Spinal cord (tissue), 10 donors: ENCODE data around the gene ZNF600. TPM values are rescaled to one million over a fixed set of nuclear protein-coding genes. Genes with fewer than 3 reads are reported as not detected.
"Not testable (repeated sequence)": the region's sequence is repeated elsewhere in the genome, so short reads cannot be mapped to it uniquely, and the experiment has no call there.

ENCODE experiments used
- DNase-seq, 6 donors: peaks; one replicate each; pipeline versions ENCODE4 v3.0.0 to v3.0.0-alpha.2; 2013 to 2015; ENCODE audit warnings: low spot score in 6 of 6, low read depth in 4 of 6
- H3K27ac ChIP-seq: one replicate; pipeline ENCODE4 v1.5.1; 2013; ENCODE audit warnings: low read depth, low read length, control low read depth
- H3K27me3 ChIP-seq: one replicate; pipeline ENCODE4 v1.6.1; 2013; ENCODE audit warnings: low read length; ENCODE audit not compliant: control insufficient read depth, insufficient read depth
- H3K36me3 ChIP-seq: one replicate; pipeline ENCODE4 v1.6.1; 2013; ENCODE audit warnings: low read length; ENCODE audit not compliant: control insufficient read depth, insufficient read depth
- H3K4me1 ChIP-seq: one replicate; pipeline ENCODE4 v1.6.1; 2013; ENCODE audit warnings: low read length; ENCODE audit not compliant: control insufficient read depth, insufficient read depth
- H3K4me3 ChIP-seq: one replicate; pipeline ENCODE4 v1.5.1; 2013; ENCODE audit warnings: low read depth, low read length, control low read depth
- H3K9me3 ChIP-seq: one replicate; pipeline ENCODE4 v1.6.1; 2013; ENCODE audit warnings: low read length; ENCODE audit not compliant: control insufficient read depth, insufficient read depth
- WGBS: methylation state at CpG from one replicate; pipeline ENCODE4 v1.1.5; 2013; ENCODE audit warnings: missing lambda C conversion rate; ENCODE audit not compliant: insufficient coverage; 5-methylcytosine and 5-hydroxymethylcytosine counted together
- polyA plus RNA-seq, 2 donors: library from polyadenylated mRNA; unstranded; fragments of 120-200 nt; gene quantifications; one replicate each; pipeline ENCODE4 v1.2.1, GENCODE V29; 2013; ENCODE audit not compliant: insufficient read length in 2 of 2
- total RNA-seq, 2 donors: library from RNA; depleted of rRNA in 1 of 2; stranded (reverse); fragments of 120-200 nt in 1 of 2; fragments of >200 nt in 1 of 2; gene quantifications; one replicate each; pipeline versions ENCODE4 v1.2.3 to v1.2.4, GENCODE V29; 2013 to 2014
- donor health status: healthy.

Gene ZNF600
- total and polyA plus RNA-seq, 4 donors = 0.92 to 5.7 (median 2.2) TPM

- WGBS = 95% methylated on average over 3 of the region's 9 CpGs
Measured at GRCh38 chr19:52799950-52800640, 13.5 kb upstream of the ZNF600 start.

DNA sequence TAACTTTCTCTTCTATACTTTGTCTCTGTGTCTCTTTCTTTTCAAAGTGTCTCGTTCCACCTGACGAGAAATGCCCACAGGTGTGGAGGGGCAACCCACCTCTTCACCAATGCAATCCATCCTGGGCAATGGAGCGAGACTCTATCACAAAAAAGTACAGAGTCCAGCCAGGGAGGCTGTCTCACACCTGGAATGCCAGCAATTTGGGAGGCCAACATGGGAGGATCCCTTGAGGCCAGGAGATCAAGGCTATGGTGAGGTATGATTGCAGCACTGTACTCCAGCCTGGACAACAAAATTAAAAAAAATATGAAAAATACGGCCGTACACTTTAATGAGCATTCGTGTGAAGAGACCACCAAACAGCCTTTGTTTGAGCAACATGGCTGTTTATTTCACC, 2.8 kb upstream of the ZNF600 start:
- Histone ChIP-seq H3K4me3 (no peak overlapping the region), H3K4me1 (peaks cover 16% of the 10 kb centered on the region), H3K27me3 (no peaks in the 10 kb centered on the region), H3K36me3 (no peaks in the 10 kb centered on the region), H3K9me3 (no peaks in the 10 kb centered on the region), H3K27ac (no peak overlapping the region)
- WGBS = 98% methylated on average over 6 of the region's 6 CpGs
- DNase-seq = no peak

More at GRCh38 chr19:52799950-52800640, 13.5 kb upstream of the ZNF600 start:
- H3K9me3 ChIP-seq, H3K27me3 ChIP-seq, DNase-seq, H3K4me3 ChIP-seq, H3K27ac ChIP-seq, H3K4me1 ChIP-seq: not testable (repeated sequence)
- peaks cover 10% of the 10 kb centered on the region for H3K36me3 ChIP-seq

DNA sequence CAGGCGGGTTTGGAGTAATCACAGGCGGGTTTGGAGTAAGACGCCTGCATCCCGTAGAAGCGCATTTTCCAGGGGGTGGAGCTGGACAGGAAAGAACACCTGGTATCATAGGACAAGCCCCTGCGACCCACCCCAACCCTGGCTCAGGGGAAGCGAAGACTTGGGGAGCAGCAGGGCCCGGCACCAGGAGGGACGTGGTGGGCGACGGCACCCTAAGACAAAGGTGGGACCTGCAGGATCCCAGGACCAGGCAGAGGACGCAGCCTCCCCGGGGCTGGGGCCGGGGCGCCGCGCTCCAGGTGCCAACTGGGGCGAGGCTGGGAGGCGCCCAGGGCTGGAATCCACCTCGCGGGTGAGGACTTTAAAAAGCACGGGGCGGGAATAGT, 520 bp downstream of the ZNF600 start:
- WGBS = 5% methylated on average over 21 of the region's 23 CpGs
- Histone ChIP-seq H3K9me3 (no peaks in the 10 kb centered on the region), H3K27ac (no peak overlapping the region), H3K4me3 (peak overlapping the region; percentile 44), H3K27me3 (no peaks in the 10 kb centered on the region), H3K4me1 (peaks cover 16% of the 10 kb centered on the region), H3K36me3 (no peaks in the 10 kb centered on the region)
- no peak for DNase-seq

DNA sequence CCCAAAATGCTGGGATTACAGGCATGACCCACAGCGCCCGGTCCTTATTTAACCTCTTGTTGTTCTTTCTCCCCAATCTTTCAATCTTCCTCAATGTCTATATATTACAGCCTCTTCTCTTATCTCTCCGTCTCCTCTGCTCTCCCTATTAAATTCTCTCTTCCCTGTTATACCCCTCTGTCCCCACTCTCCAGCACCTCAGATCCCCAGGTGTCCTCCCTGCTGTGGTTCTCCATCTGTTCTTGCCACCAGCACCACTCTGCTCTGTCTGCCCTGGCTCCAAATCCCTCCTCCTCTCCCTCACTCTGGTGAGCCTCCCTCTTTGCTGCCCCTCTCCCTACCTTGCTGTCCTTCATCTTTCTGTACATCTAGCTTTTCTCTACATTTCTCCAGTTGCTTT, 1.1 kb downstream of the ZNF600 start:
- WGBS = 75% methylated on average over 3 of the region's 3 CpGs
- Histone ChIP-seq H3K27ac (no peak overlapping the region), H3K4me1 (peaks cover 16% of the 10 kb centered on the region), H3K27me3 (no peaks in the 10 kb centered on the region), H3K4me3 (no peak overlapping the region), H3K36me3 (no peaks in the 10 kb centered on the region), H3K9me3 (no peaks in the 10 kb centered on the region)
- no peak for DNase-seq

- H3K9me3 ChIP-seq, H3K27me3 ChIP-seq, H3K27ac ChIP-seq, H3K36me3 ChIP-seq, DNase-seq, H3K4me3 ChIP-seq: not testable (repeated sequence)
- no CpG with 5 or more reads among the region's 2 CpGs for WGBS
- peaks cover 16% of the 10 kb centered on the region for H3K4me1 ChIP-seq
Measured at GRCh38 chr19:52782864-52783263, 3.7 kb downstream of the ZNF600 start.

- Histone ChIP-seq H3K9me3 (no peaks in the 10 kb centered on the region), H3K27ac (no peak overlapping the region), H3K36me3 (no peaks in the 10 kb centered on the region), H3K27me3 (no peaks in the 10 kb centered on the region), H3K4me1 (no peaks in the 10 kb centered on the region), H3K4me3 (no peak overlapping the region)
- no peak for DNase-seq
- 77% methylated on average over 3 of the region's 3 CpGs for WGBS
Measured at GRCh38 chr19:52778811-52779210, 7.8 kb downstream of the ZNF600 start.

- not testable (repeated sequence) for H3K27me3 ChIP-seq, H3K4me3 ChIP-seq, DNase-seq, H3K4me1 ChIP-seq, H3K36me3 ChIP-seq, H3K9me3 ChIP-seq, H3K27ac ChIP-seq
- WGBS = 68% methylated on average over 2 of the region's 2 CpGs
Measured at GRCh38 chr19:52756447-52756846, 30.1 kb downstream of the ZNF600 start.

DNA sequence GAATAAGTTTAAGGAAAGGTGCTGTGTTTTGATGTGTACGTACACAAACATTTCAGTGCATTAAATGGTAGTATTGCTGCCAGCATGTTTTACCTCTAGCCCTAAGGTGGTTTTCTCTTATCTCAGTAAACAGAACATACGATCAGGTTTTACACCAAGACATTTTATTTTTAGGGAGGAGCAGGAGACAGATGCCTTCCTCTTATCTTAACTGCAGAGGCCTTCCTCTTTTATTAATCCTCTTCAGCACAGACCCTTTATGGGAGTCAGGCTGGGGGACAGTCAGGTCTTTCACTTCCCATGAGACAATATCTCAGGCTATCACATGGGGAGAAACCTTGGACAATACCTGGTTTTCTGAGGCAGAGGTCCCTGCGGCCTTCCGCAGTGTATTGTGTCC, 36.8 kb downstream of the ZNF600 start:
- no peak for DNase-seq
- H3K9me3 ChIP-seq = no peaks in the 10 kb centered on the region
- no peaks in the 10 kb centered on the region for H3K27me3 ChIP-seq
- no peak overlapping the region for H3K4me3 ChIP-seq
- H3K36me3 ChIP-seq = no peaks in the 10 kb centered on the region
- no CpG with 5 or more reads among the region's 4 CpGs for WGBS
- H3K27ac ChIP-seq = no peak overlapping the region
- no peaks in the 10 kb centered on the region for H3K4me1 ChIP-seq

DNA sequence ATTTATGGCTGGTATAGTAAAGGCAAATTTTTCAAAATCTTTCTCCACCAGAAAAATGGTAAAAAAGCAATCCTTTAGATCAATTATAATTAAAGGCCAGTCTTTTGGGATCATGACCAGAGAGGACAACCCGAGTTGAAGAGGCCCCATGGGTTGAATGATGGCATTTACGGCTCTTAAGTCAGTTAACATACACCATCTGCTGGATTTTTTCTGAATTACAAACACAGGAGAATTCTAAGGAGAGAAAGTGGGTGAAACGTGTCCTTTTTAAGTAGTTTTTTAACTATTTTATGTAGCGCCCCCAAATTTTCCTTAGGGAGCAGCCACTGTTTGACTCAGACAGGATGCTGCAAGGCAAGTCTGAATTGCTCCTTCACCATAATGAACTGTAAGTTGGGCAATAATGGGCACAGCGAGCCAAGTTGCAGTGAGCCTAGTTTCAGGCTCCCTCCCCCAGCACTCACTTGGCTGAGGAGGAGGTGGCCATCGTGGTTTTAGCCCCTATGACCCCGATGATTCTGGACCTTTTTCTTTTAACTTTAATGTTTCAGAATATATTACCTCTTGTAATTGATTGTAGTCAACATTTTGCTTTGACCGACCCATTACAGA, 38.1 kb downstream of the ZNF600 start:
- Histone ChIP-seq H3K36me3 (no peaks in the 10 kb centered on the region), H3K4me3 (no peak overlapping the region)

DNA sequence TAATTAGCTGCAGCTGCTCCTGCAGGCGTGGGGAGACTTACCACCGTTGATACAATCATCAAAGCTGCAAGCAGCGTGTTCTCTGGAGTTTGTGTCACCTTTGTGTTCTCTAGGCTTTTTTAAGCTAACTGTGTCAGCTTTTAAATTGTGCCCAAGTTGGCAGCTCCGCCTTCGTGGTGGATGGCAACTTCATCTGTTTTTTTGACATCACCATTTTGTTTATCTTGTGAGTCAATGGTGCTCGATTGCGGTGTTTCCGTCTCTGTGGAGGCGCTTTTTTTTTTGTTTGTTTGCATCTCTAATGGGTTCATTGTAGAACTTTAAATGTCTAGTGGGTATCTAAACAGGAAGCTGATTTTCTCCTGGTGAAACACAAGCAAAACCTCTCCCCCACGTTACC, 40.7 kb downstream of the ZNF600 start:
- H3K27me3 ChIP-seq, DNase-seq, H3K4me1 ChIP-seq, H3K4me3 ChIP-seq, H3K27ac ChIP-seq, H3K36me3 ChIP-seq, H3K9me3 ChIP-seq: not testable (repeated sequence)
- 56% methylated on average over 7 of the region's 10 CpGs for WGBS

More for the DNA sequence above, 38.1 kb downstream of the ZNF600 start:
- Histone ChIP-seq H3K4me1 (no peaks in the 10 kb centered on the region), H3K27ac (no peak overlapping the region), H3K9me3 (no peaks in the 10 kb centered on the region), H3K27me3 (no peaks in the 10 kb centered on the region)
- peak in 2 of 6 donors; percentile 54 to 83 for DNase-seq
- WGBS = 72% methylated on average over 2 of the region's 8 CpGs
